Measurements from ENCODE around the gene TUBGCP6. TPM values are rescaled to one million over a fixed set of nuclear protein-coding genes. Genes with fewer than 3 reads are reported as not detected.

The TUBGCP6 gene
- total and polyA plus RNA-seq, 10 of the 15 experiments (the other 5 are each of a cell fraction or from before 2014, with no cell fraction given), result 0.74 to 41.4 (median 19.4) TPM

DNA sequence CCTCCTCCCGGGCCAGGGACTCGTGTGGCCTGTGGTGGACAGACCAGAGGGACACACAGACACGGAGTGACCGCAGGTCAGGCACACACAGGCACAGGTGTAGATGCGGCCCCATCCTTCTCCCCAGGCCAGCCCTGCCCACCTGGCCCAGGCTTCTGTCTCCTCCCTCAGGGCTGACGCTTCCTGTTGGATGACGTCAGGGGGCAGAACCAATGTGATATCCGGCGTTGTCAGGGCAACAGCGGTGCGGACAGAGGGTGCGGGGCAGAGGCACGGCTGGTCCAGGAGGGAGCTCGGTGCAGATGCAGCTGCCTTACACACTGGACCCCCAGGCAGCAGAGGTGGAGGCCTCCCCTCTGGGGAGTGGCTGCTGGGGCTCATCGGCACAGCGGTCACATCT lies 2.9 kb upstream of the TUBGCP6 start:
- DNase-seq (ENCODE audit: low read depth, low spot score), result no peak
- H3K4me3 ChIP-seq, result no peak overlapping the region
- whole genome bisulfite sequencing (ENCODE audit: insufficient coverage, insufficient replicate concordance, low lambda C conversion rate, missing lambda C conversion rate), result 19% methylated on average over 16 of the region's 16 CpGs
- peaks cover 6 to 14% of the 10 kb centered on the region in 2 experiments; a peak in 3 of 4 replicates for H3K36me3 ChIP-seq (ENCODE audit: control insufficient read depth in 2 of 2, insufficient read depth in 2 of 2, low read length in 1 of 2)
- ChIA-PET SMC1A (ENCODE audit: uncharacterized antibody, unreplicated experiment) (no interaction called here), POLR2A (interaction anchor here (1.0 kb wide), 1 partner anchor 61 kb away, joined by 3 read pairs; no protein-coding TSS in a partner anchor), CTCF (no interaction called here), RAD21 (ENCODE audit: unreplicated experiment) (no interaction called here)
- H3K9me3 ChIP-seq (replicated peaks; ENCODE audit: control insufficient read depth, insufficient read depth, low read length), result no peaks in the 10 kb centered on the region
- FAIRE-seq, result no peak
- H3K27me3 ChIP-seq (replicated peaks in 1 of 2; ENCODE audit: control insufficient read depth in 2 of 2, insufficient read depth in 2 of 2, low read length in 1 of 2), result no peaks in the 10 kb centered on the region
- no peaks in the 10 kb centered on the region; the same call in none of the 2 replicates for H4K20me1 ChIP-seq (ENCODE audit: control insufficient read depth, insufficient read depth)
- in situ Hi-C loops (cut with MboI), result no loop called here
- H3K4me2 ChIP-seq (ENCODE audit: control insufficient read depth, insufficient read depth), result peak overlapping the region; percentile 33; the same call in 1 of the 2 replicates
- no peak overlapping the region for H2AFZ ChIP-seq (ENCODE audit: control insufficient read depth, low read depth, low read length)
- H3K27ac ChIP-seq (ENCODE audit: control insufficient read depth, insufficient read depth), result no peak overlapping the region
- H3K79me2 ChIP-seq (ENCODE audit: control insufficient read depth, insufficient read depth, low read length), result peaks cover 42% of the 10 kb centered on the region
- BruUV-seq (replicated peaks), result no TSS peak
- no peak overlapping the region for H3K9ac ChIP-seq (ENCODE audit: control insufficient read depth, insufficient read depth, low read length)
- H3K4me1 ChIP-seq (ENCODE audit: control insufficient read depth, insufficient read depth, low read length), result peaks cover 32% of the 10 kb centered on the region
- intact Hi-C loops (cut with micrococcal nuclease; ENCODE audit: unreplicated experiment), result loop anchor here (10.0 kb wide), 1 partner anchor 227 kb away; the partner anchor contains the start of gene SBF1
- ATAC-seq, result peak; percentile 16
- TF ChIP-seq CREB1 (IDR thresholded peaks at IDR 0.05; ENCODE audit: low read depth) (peak; percentile 88), USF2 (IDR thresholded peaks at IDR 0.05; ENCODE audit: borderline replicate concordance, low read depth, low read length) (no peak), RELA (IDR thresholded peaks at IDR 0.05; ENCODE audit: borderline replicate concordance, partially characterized antibody) (no peak), ATF7 (IDR thresholded peaks at IDR 0.05; ENCODE audit: low read depth) (peak; percentile 94), NRF1 (conservative IDR thresholded peaks at IDR 0.05; ENCODE audit: low read depth, low read length) (no peak), NFYB (IDR thresholded peaks at IDR 0.05; ENCODE audit: insufficient read depth, low read depth, low read length) (no peak), ZNF24 (IDR thresholded peaks at IDR 0.05) (no peak), IRF3 (IDR thresholded peaks at IDR 0.05) (no peak), CHD4 (IDR thresholded peaks at IDR 0.05) (no peak), KDM1A (IDR thresholded peaks at IDR 0.05; ENCODE audit: borderline replicate concordance) (no peak), BMI1 (IDR thresholded peaks at IDR 0.05; ENCODE audit: borderline replicate concordance) (peak; percentile 90), CHD2 (IDR thresholded peaks at IDR 0.05; ENCODE audit: borderline replicate concordance, low read depth, low read length) (peak; percentile 48; the same call in 1 of the 2 replicates), SIN3A (IDR thresholded peaks at IDR 0.05; ENCODE audit: low read depth, low read length) (no peak), RCOR1 (conservative IDR thresholded peaks at IDR 0.05; ENCODE audit: low read depth, low read length) (no peak), ZNF217 (IDR thresholded peaks at IDR 0.05) (no peak), CREM (IDR thresholded peaks at IDR 0.05; ENCODE audit: low read depth) (peak; percentile 89), RAD51 (IDR thresholded peaks at IDR 0.05) (no peak), BHLHE40 (IDR thresholded peaks at IDR 0.05; ENCODE audit: borderline replicate concordance in 1 of 2, low read depth in 2 of 2, low read length in 1 of 2) (no peak), POLR2A (IDR thresholded peaks at IDR 0.05; ENCODE audit: low read depth, low read length) (peak; percentile 62), SMAD5 (IDR thresholded peaks at IDR 0.05; ENCODE audit: low read depth) (no peak), HDGF (IDR thresholded peaks at IDR 0.05) (peak; percentile 14; the same call in 1 of the 2 replicates), NBN (IDR thresholded peaks at IDR 0.05) (no peak), SRF (IDR thresholded peaks at IDR 0.05; ENCODE audit: low read depth in 2 of 2, low read length in 2 of 2) (no peak), PAX5 (IDR thresholded peaks at IDR 0.05; ENCODE audit: borderline replicate concordance, low read depth, low read length) (no peak)
- TF ChIP-seq, protein P1, sequence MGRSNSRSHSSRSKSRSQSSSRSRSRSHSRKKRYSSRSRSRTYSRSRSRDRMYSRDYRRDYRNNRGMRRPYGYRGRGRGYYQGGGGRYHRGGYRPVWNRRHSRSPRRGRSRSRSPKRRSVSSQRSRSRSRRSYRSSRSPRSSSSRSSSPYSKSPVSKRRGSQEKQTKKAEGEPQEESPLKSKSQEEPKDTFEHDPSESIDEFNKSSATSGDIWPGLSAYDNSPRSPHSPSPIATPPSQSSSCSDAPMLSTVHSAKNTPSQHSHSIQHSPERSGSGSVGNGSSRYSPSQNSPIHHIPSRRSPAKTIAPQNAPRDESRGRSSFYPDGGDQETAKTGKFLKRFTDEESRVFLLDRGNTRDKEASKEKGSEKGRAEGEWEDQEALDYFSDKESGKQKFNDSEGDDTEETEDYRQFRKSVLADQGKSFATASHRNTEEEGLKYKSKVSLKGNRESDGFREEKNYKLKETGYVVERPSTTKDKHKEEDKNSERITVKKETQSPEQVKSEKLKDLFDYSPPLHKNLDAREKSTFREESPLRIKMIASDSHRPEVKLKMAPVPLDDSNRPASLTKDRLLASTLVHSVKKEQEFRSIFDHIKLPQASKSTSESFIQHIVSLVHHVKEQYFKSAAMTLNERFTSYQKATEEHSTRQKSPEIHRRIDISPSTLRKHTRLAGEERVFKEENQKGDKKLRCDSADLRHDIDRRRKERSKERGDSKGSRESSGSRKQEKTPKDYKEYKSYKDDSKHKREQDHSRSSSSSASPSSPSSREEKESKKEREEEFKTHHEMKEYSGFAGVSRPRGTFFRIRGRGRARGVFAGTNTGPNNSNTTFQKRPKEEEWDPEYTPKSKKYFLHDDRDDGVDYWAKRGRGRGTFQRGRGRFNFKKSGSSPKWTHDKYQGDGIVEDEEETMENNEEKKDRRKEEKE (IDR thresholded peaks at IDR 0.05), result no peak
